Measurements from ENCODE around the gene PROK1.
A peak's percentile ranks its signal among the peaks of the same experiment; 100 is the strongest.
"Not testable (repeated sequence)": the region's sequence is repeated elsewhere in the genome, so short reads cannot be mapped to it uniquely, and the experiment has no call there.

The PROK1 gene

DNA sequence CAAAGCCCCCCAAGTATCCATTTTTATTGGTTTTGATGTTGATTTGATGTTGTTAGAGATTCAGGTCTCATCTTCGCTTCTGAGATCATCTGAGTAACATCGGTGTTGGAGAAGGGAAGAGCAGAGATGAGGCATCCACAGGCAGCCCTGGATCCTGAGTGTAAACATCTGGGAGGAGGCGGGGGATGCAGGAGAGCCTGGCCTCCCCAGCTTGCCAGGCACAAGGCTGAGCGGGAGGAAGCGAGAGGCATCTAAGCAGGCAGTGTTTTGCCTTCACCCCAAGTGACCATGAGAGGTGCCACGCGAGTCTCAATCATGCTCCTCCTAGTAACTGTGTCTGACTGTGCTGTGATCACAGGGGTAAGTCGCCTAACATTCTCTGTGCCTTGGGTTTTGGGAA is at the start of gene PROK1:
PROK1 (plus strand) TSS at position 221 of the 400 bp plus-strand sequence; CDS start at position 289, 68 bp downstream.
- no peak for DNase-seq
- in situ Hi-C loops (cut with HindIII; ENCODE audit: low pct_ligation_motif_present, low pct_unique_long_range_greater_than_20kb, low sequenced_read_pairs) = no loop called here

GRCh38 chr1:110403805-110404204 is 47.1 kb upstream of the PROK1 start:
- in situ Hi-C loops (cut with HindIII; ENCODE audit: low pct_ligation_motif_present, low pct_unique_long_range_greater_than_20kb, low sequenced_read_pairs) = no loop called here
- DNase-seq = no peak

DNA sequence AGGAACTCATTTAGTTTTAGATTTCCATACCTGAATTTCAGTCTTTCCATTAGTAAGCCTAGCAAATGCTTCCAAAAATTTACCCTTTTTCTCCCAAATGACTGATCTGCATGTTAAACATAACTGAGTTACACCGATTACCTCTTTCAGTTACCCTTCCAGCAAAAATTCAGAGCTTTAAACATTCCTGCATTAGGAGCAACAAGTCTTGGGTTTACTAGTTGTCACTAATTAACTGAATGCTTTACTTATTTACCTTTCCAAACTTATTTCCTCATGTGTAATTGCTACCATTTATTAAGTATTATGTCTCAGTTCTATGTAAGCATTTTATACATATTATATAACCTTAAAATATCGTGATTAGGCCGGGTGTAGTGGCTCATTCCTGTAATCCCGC is 46.5 kb upstream of the PROK1 start:
- in situ Hi-C loops (cut with HindIII; ENCODE audit: low pct_ligation_motif_present, low pct_unique_long_range_greater_than_20kb, low sequenced_read_pairs) = no loop called here
- no peak for DNase-seq

- in situ Hi-C loops (cut with HindIII; ENCODE audit: low pct_ligation_motif_present, low pct_unique_long_range_greater_than_20kb, low sequenced_read_pairs); DNase-seq: not testable (repeated sequence)
These were observed 44.5 kb upstream of the PROK1 start for GRCh38 chr1:110406407-110406806.

- DNase-seq = peak; percentile 87
- in situ Hi-C loops (cut with HindIII; ENCODE audit: low pct_ligation_motif_present, low pct_unique_long_range_greater_than_20kb, low sequenced_read_pairs) = no loop called here
These were observed 43.4 kb upstream of the PROK1 start, which contains the start of gene LAMTOR5 for GRCh38 chr1:110407260-110408210. LAMTOR5 (minus strand) TSS chr1:110407694; CDS start chr1:110407620, 74 bp downstream.

- no peak for DNase-seq
- in situ Hi-C loops (cut with HindIII; ENCODE audit: low pct_ligation_motif_present, low pct_unique_long_range_greater_than_20kb, low sequenced_read_pairs) = no loop called here
These were observed 42.5 kb upstream of the PROK1 start for GRCh38 chr1:110408488-110408887.

DNA sequence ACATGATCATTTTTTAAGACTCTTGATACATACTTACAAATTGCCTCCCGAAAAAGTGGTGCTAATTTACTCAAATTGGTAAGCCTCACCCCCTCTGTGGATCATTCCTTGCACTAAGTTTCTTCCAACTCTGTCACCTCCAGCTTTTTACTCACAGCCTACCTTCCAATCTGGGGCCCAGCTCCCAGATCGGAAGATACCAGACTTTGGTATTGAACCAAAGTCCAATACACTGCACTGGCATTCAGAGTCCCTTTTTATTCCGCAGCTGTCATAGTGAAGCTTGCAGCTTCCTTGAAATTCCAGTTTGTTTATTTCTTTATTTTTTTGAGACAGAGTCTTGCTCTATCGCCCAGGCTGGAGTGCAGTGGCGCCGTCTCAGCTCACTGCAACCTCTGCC is 41.6 kb upstream of the PROK1 start:
- DNase-seq = no peak
- in situ Hi-C loops (cut with HindIII; ENCODE audit: low pct_ligation_motif_present, low pct_unique_long_range_greater_than_20kb, low sequenced_read_pairs) = no loop called here

GRCh38 chr1:110411173-110411735 is 39.7 kb upstream of the PROK1 start:
- in situ Hi-C loops (cut with HindIII; ENCODE audit: low pct_ligation_motif_present, low pct_unique_long_range_greater_than_20kb, low sequenced_read_pairs) = no loop called here
- DNase-seq = no peak

GRCh38 chr1:110412576-110412975 is 38.4 kb upstream of the PROK1 start:
- in situ Hi-C loops (cut with HindIII; ENCODE audit: low pct_ligation_motif_present, low pct_unique_long_range_greater_than_20kb, low sequenced_read_pairs) = no loop called here
- peak; percentile 78 for DNase-seq

- in situ Hi-C loops (cut with HindIII; ENCODE audit: low pct_ligation_motif_present, low pct_unique_long_range_greater_than_20kb, low sequenced_read_pairs); DNase-seq: not testable (repeated sequence)
These were observed 37.9 kb upstream of the PROK1 start for GRCh38 chr1:110413045-110413444.

DNA sequence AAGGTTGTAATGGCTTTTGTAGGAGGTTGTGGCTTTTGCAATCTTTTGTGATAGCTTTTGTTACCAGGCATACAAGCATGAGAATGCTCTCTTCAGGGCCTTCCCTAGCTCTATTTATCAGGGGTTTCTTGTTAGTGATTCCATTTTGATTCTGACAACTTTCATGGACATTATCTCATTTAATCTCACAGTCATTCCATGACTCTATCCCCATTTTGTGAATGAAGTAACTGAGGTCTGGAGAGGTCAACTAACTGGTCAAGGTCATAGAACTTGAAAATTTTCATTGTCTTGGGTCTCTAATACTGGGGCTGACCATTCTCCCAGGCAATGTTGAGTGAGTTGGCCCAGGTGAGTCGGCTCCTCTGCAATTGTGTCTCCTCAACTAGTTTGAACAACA is 32.2 kb upstream of the PROK1 start:
- no peak for DNase-seq
- in situ Hi-C loops (cut with HindIII; ENCODE audit: low pct_ligation_motif_present, low pct_unique_long_range_greater_than_20kb, low sequenced_read_pairs) = no loop called here

- in situ Hi-C loops (cut with HindIII; ENCODE audit: low pct_ligation_motif_present, low pct_unique_long_range_greater_than_20kb, low sequenced_read_pairs) = no loop called here
These were observed 30.8 kb upstream of the PROK1 start for GRCh38 chr1:110420023-110420662.

GRCh38 chr1:110420874-110421793 is 29.8 kb upstream of the PROK1 start:
- DNase-seq = no peak
- in situ Hi-C loops (cut with HindIII; ENCODE audit: low pct_ligation_motif_present, low pct_unique_long_range_greater_than_20kb, low sequenced_read_pairs) = no loop called here

More at GRCh38 chr1:110420023-110420662, 30.8 kb upstream of the PROK1 start:
- DNase-seq = no peak

DNA sequence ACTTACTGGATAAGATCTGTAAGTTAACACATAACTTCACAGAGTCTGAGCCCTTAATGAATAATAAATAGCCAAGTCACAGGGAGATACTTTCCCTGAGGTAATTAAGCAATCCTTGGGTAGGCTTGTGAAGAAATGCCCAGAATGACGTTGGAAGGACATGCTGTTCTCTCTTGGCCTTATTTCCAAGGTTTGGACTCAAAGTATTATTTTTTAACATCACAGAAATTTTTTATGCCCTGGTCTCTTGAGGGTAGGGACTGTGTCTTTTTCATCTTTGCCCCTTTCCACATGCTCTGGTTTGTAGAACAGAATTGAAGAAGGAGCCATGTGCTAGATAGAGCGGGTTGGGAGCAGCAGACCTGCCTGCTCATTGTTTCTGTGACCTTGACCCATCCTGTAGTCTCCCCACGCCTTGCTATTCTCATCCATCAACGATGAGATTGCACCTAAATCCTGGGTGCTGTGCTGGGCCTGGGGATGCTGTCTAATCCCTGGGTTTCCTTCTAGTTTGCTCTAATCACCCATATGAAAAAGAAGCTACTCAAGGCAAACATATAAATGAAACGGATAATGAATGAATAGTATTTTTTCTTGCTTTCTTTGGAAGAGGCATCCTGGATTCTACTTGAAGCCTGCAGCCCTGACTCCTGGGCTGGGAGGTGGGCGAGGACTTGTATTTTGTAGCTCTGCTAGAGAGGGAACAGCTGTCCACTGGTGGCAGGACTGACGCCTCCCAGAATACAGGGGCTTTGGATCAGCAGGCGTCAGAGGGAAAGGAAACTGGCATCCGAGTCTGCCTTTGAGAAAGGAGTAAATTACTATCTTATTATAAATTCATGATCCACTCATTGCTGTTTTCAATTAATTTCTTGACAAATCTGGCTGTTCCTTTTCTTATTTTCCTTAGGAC is 26.0 kb upstream of the PROK1 start:
- no peak for DNase-seq
- in situ Hi-C loops (cut with HindIII; ENCODE audit: low pct_ligation_motif_present, low pct_unique_long_range_greater_than_20kb, low sequenced_read_pairs) = no loop called here

GRCh38 chr1:110425612-110426152 is 25.3 kb upstream of the PROK1 start:
- in situ Hi-C loops (cut with HindIII; ENCODE audit: low pct_ligation_motif_present, low pct_unique_long_range_greater_than_20kb, low sequenced_read_pairs) = no loop called here
- DNase-seq = no peak

GRCh38 chr1:110426854-110427253 is 24.1 kb upstream of the PROK1 start:
- no peak for DNase-seq
- in situ Hi-C loops (cut with HindIII; ENCODE audit: low pct_ligation_motif_present, low pct_unique_long_range_greater_than_20kb, low sequenced_read_pairs) = no loop called here

DNA sequence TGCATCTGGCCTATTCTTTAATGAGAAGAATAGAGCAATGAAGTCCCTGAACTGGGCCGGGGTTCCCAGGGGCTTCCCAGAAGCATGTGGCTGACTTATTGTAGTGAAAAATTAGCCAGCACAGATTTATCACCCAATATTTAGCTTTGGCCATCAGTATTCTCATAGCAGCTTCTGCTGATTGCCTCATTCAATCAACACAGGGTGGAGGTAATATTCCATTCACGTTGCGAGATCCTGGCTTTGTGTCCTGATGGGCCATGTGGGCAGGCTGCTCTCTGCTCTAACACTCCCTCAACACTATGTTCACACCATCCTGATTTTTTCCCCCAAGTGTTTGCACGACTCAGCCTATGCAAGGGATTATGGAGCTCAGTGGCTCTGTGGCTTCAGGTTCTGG is 22.0 kb upstream of the PROK1 start:
- in situ Hi-C loops (cut with HindIII; ENCODE audit: low pct_ligation_motif_present, low pct_unique_long_range_greater_than_20kb, low sequenced_read_pairs) = no loop called here
- no peak for DNase-seq
